Activated CD4-positive, alpha-beta memory T cell treated with anti-CD3 and anti-CD28 coated beads for 36 hours (primary cell): Measurements from ENCODE around the gene GLTPD2. TPM values are rescaled to one million over a fixed set of nuclear protein-coding genes. Genes with fewer than 3 reads are reported as not detected.

ENCODE experiments used
- CTCF ChIA-PET: fragments of 350-600 bp; sonication (Branson Sonifier 250); formaldehyde crosslinking; loops from one replicate; lab custom pipeline; 2021; ENCODE audit warnings: antibody characterized with exemption, inconsistent platforms; lab: Charles Lee
- POLR2A ChIA-PET: fragments of 350-600 bp; sonication (Branson Sonifier 250); formaldehyde crosslinking; loops from one replicate; lab custom pipeline; 2021; ENCODE audit warnings: antibody characterized with exemption; lab: Charles Lee
- DNase-seq: peaks from one replicate; pipeline ENCODE4 v3.0.0-alpha.2; 2020
- H3K27ac Mint-ChIP-seq: one replicate; pipeline ENCODE4 v1.8.0; 2021; ENCODE audit warnings: mixed read lengths
- H3K27me3 Mint-ChIP-seq: one replicate; pipeline ENCODE4 v1.8.0; 2021; ENCODE audit warnings: mixed read lengths
- H3K36me3 Mint-ChIP-seq: one replicate; pipeline ENCODE4 v1.8.0; 2021; ENCODE audit warnings: mixed read lengths
- H3K4me1 Mint-ChIP-seq: one replicate; pipeline ENCODE4 v1.8.0; 2021; ENCODE audit warnings: low read depth, mixed read lengths
- H3K4me3 Mint-ChIP-seq: one replicate; pipeline ENCODE4 v1.8.0; 2021; ENCODE audit warnings: mild to moderate bottlenecking, mixed read lengths
- H3K9me3 Mint-ChIP-seq: one replicate; pipeline ENCODE4 v1.8.0; 2021; ENCODE audit warnings: mixed read lengths
- intact Hi-C: fragments of 100-400 bp; cut with micrococcal nuclease; formaldehyde crosslinking; loops from one replicate; pipeline ENCODE4 v1.15.1; 2023
- total RNA-seq, 2 experiments: library from RNA; stranded (reverse); gene quantifications; one replicate each; pipeline ENCODE4 v1.2.3, GENCODE V29; 2021

GLTPD2 gene
- total RNA-seq, 2 experiments from 2014 or later: not detected

GRCh38 chr17:4836221-4836620 lies 47.5 kb downstream of the GLTPD2 start:
- peaks cover 3% of the 10 kb centered on the region for H3K36me3 Mint-ChIP-seq
- H3K27ac Mint-ChIP-seq: no peak overlapping the region
- H3K27me3 Mint-ChIP-seq: no peaks in the 10 kb centered on the region
- intact Hi-C loops: loop anchor here (10.0 kb wide), 1 partner anchor 49 kb away; no protein-coding TSS in a partner anchor
- CTCF ChIA-PET: no interaction called here
- H3K9me3 Mint-ChIP-seq: no peaks in the 10 kb centered on the region
- no peak overlapping the region for H3K4me3 Mint-ChIP-seq
- H3K4me1 Mint-ChIP-seq: peaks cover 52% of the 10 kb centered on the region
- POLR2A ChIA-PET: no interaction called here
- DNase-seq: no peak

- intact Hi-C loops: loop anchor here (10.0 kb wide), 1 partner anchor 47 kb away; no protein-coding TSS in a partner anchor
- Mint-ChIP-seq H3K27me3 (no peaks in the 10 kb centered on the region), H3K9me3 (no peaks in the 10 kb centered on the region), H3K4me1 (peaks cover 61% of the 10 kb centered on the region), H3K36me3 (peaks cover 3% of the 10 kb centered on the region), H3K27ac (no peak overlapping the region), H3K4me3 (no peak overlapping the region)
- no peak for DNase-seq
- ChIA-PET CTCF (interaction anchor here (1.4 to 1.6 kb wide), 2 partner anchors 48 to 128 kb away, joined by 3 to 5 read pairs; partner anchors contain the start of gene ARRB2), POLR2A (no interaction called here)
These were observed 48.9 kb downstream of the GLTPD2 start for GRCh38 chr17:4837471-4838308.

- Mint-ChIP-seq H3K36me3 (peaks cover 3% of the 10 kb centered on the region), H3K27ac (no peak overlapping the region), H3K27me3 (no peaks in the 10 kb centered on the region), H3K9me3 (no peaks in the 10 kb centered on the region), H3K4me3 (no peak overlapping the region), H3K4me1 (peaks cover 64% of the 10 kb centered on the region)
- intact Hi-C loops: loop anchor here (10.0 kb wide), 1 partner anchor 46 kb away; no protein-coding TSS in a partner anchor
- ChIA-PET POLR2A (interaction anchor here (0.6 kb wide), 1 partner anchor 19 kb away, joined by 3 read pairs; no protein-coding TSS in a partner anchor), CTCF (no interaction called here)
- DNase-seq: no peak
These were observed 49.6 kb downstream of the GLTPD2 start for GRCh38 chr17:4838309-4838785.

- intact Hi-C loops: loop anchor here (10.0 kb wide), 1 partner anchor 46 kb away; no protein-coding TSS in a partner anchor
- H3K27ac Mint-ChIP-seq: no peak overlapping the region
- H3K4me3 Mint-ChIP-seq: no peak overlapping the region
- H3K36me3 Mint-ChIP-seq: peaks cover 3% of the 10 kb centered on the region
- no peak for DNase-seq
- no peaks in the 10 kb centered on the region for H3K27me3 Mint-ChIP-seq
- peaks cover 64% of the 10 kb centered on the region for H3K4me1 Mint-ChIP-seq
- ChIA-PET POLR2A (no interaction called here), CTCF (interaction anchor here (1.1 kb wide), 1 partner anchor 70 kb away, joined by 3 read pairs; no protein-coding TSS in a partner anchor)
- no peaks in the 10 kb centered on the region for H3K9me3 Mint-ChIP-seq
These were observed 50.5 kb downstream of the GLTPD2 start for GRCh38 chr17:4839221-4839620.

Other genes starting within 250 kb of the GLTPD2 start
- 10 to 100 TPM; 66.6 to 70.8 TPM for gene MYBBP1A, start 233.6 kb upstream of the GLTPD2 start, total RNA-seq
- gene GGT6, start 228.4 kb upstream of the GLTPD2 start, total RNA-seq: not detected
- gene SMTNL2, start 204.4 kb upstream of the GLTPD2 start, total RNA-seq: not detected
- not detected for gene ALOX15, start 147.3 kb upstream of the GLTPD2 start, total RNA-seq
- gene PELP1, start 84.8 kb upstream of the GLTPD2 start, total RNA-seq: 100 to 1,000 TPM in 1 of 2 experiments, 10 to 100 TPM in 1; 96.1 to 101 TPM
- gene ARRB2, start 78.3 kb upstream of the GLTPD2 start, total RNA-seq: 100 to 1,000 TPM; 210 to 226 TPM
- gene MED11, start 57.5 kb upstream of the GLTPD2 start, total RNA-seq: 10 to 100 TPM; 20.4 to 21.8 TPM
- under 1 TPM; 0.10 to 0.24 TPM for gene ZMYND15, start 49.1 kb upstream of the GLTPD2 start, total RNA-seq
- 1 to 10 TPM; 3.1 to 3.4 TPM for gene CXCL16, start 49.0 kb upstream of the GLTPD2 start, total RNA-seq
- not detected for gene TM4SF5, start 17.1 kb upstream of the GLTPD2 start, total RNA-seq
- not detected for gene VMO1, start 2.6 kb upstream of the GLTPD2 start, total RNA-seq
- gene PSMB6, start 7.2 kb downstream of the GLTPD2 start, total RNA-seq: 100 to 1,000 TPM; 165 to 177 TPM
- 10 to 100 TPM; 15.8 to 19.3 TPM for gene PLD2, start 18.2 kb downstream of the GLTPD2 start, total RNA-seq
- 10 to 100 TPM; 67.5 to 79.3 TPM for gene MINK1, start 44.4 kb downstream of the GLTPD2 start, total RNA-seq
- 1 to 10 TPM; 2.3 to 2.5 TPM for gene C17orf107, start 110.6 kb downstream of the GLTPD2 start, total RNA-seq
- under 1 TPM; 0.45 to 0.56 TPM for gene CHRNE, start 114.1 kb downstream of the GLTPD2 start, total RNA-seq
- gene GP1BA, start 143.3 kb downstream of the GLTPD2 start, total RNA-seq: not detected
- 10 to 100 TPM; 70.5 to 72.5 TPM for gene SLC25A11, start 151.1 kb downstream of the GLTPD2 start, total RNA-seq
- 100 to 1,000 TPM; 130 to 157 TPM for gene RNF167, start 151.3 kb downstream of the GLTPD2 start, total RNA-seq
- gene PFN1, start 159.6 kb downstream of the GLTPD2 start, total RNA-seq: 1,000 to 10,000 TPM; 1,907 to 1,923 TPM
- gene ENO3, start 162.2 kb downstream of the GLTPD2 start, total RNA-seq: 10 to 100 TPM; 26.5 to 26.8 TPM
- gene SPAG7, start 178.9 kb downstream of the GLTPD2 start, total RNA-seq: 10 to 100 TPM; 60.6 to 65.8 TPM
- gene CAMTA2, start 198.7 kb downstream of the GLTPD2 start, total RNA-seq: 100 to 1,000 TPM; 101 to 109 TPM
- under 1 TPM in 1 of 2 experiments, not detected in 1; 0.40 TPM for gene INCA1, start 208.6 kb downstream of the GLTPD2 start, total RNA-seq
- gene KIF1C, start 209.0 kb downstream of the GLTPD2 start, total RNA-seq: 10 to 100 TPM; 43.9 to 48.8 TPM
- gene SLC52A1, start 246.5 kb downstream of the GLTPD2 start, total RNA-seq: under 1 TPM; 0.31 to 0.36 TPM